ENCODE results near the gene CDC45.
"Not testable (repeated sequence)": the region's sequence is repeated elsewhere in the genome, so short reads cannot be mapped to it uniquely, and the experiment has no call there.

The CDC45 gene

DNA sequence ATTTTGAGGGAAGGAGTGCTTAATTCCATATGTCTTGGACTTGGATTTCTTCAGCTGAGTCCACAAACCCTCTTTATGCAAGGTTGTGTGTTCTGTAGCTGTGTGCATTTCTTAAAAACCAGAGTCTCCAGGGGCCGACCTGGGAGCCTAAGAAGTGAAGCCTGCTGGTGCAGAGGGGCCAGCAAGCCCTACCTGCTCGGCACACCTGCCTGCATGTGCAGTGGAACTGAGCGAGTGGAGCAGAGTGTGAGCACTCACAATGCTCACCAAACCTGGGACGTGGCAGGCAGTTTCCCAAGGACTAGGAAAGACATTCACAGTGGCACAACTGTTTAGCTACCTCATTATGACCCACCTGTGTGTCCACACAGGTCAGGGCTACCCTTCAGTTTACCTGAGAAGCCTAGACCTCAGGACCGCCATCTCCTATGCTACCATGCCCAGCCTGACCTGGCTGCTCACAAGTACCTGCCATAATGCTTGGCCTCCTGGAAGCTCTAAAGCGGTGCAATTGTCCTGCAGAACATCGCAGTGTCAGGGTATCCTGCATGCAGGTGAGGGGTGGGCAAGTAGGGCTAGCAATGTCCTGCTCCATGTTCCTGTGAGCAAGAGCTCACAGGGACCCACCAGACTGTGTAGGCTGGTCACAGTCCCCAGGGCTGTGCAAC lies 36.0 kb upstream of the CDC45 start:
- DNase-seq (ENCODE audit: extremely low spot score) = no peak
- TF ChIP-seq, protein P1, sequence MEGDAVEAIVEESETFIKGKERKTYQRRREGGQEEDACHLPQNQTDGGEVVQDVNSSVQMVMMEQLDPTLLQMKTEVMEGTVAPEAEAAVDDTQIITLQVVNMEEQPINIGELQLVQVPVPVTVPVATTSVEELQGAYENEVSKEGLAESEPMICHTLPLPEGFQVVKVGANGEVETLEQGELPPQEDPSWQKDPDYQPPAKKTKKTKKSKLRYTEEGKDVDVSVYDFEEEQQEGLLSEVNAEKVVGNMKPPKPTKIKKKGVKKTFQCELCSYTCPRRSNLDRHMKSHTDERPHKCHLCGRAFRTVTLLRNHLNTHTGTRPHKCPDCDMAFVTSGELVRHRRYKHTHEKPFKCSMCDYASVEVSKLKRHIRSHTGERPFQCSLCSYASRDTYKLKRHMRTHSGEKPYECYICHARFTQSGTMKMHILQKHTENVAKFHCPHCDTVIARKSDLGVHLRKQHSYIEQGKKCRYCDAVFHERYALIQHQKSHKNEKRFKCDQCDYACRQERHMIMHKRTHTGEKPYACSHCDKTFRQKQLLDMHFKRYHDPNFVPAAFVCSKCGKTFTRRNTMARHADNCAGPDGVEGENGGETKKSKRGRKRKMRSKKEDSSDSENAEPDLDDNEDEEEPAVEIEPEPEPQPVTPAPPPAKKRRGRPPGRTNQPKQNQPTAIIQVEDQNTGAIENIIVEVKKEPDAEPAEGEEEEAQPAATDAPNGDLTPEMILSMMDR (IDR thresholded peaks at IDR 0.05; ENCODE audit: control extremely low read depth, extremely low read depth, low read depth, missing control alignments) = no peak
- POLR2A ChIA-PET = interaction anchor here (1.1 kb wide), 1 partner anchor 12 kb away, joined by 5 read pairs; the partner anchor contains the start of gene HIRA
- CTCF ChIA-PET = interaction anchor here (1.1 kb wide), 1 partner anchor 10 kb away, joined by 3 read pairs; no protein-coding TSS in a partner anchor

DNA sequence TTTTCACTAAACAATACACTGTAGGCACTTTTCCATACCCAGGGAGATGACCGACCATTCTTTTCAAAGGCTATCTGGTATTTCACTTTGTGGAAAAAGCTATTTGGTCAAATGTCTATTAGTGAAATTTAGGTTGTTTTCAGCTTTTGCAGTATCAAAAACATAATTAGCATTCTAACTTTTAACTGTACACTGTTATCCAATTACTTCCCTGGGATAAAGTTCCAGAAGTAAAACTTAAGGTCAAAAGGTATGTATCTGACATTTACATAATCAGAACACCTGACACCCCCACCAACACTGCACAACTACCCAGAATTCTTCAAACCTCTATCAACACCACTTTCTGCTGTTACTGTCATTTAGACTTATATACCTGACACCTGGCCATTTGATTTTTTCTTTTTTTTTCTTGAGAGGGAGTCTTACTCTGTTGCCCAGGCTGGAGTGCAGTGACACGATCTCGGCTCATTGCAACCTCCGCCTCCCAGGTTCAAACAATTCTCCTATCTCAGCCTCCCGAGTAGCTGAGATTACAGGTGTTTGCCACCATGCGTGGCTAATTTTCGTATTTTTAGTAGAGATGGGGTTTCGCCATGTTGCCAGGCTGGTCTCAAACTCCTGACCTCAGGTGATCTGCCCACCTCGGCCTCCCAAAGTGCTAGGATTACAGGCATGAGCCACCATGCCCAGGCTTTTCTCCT lies 34.3 kb upstream of the CDC45 start:
- POLR2A ChIA-PET = not testable (repeated sequence)
- CTCF ChIA-PET = interaction anchor here (1.0 to 2.8 kb wide), 5 partner anchors 11 to 184 kb away, joined by 3 to 10 read pairs (median 4); no protein-coding TSS in a partner anchor

DNA sequence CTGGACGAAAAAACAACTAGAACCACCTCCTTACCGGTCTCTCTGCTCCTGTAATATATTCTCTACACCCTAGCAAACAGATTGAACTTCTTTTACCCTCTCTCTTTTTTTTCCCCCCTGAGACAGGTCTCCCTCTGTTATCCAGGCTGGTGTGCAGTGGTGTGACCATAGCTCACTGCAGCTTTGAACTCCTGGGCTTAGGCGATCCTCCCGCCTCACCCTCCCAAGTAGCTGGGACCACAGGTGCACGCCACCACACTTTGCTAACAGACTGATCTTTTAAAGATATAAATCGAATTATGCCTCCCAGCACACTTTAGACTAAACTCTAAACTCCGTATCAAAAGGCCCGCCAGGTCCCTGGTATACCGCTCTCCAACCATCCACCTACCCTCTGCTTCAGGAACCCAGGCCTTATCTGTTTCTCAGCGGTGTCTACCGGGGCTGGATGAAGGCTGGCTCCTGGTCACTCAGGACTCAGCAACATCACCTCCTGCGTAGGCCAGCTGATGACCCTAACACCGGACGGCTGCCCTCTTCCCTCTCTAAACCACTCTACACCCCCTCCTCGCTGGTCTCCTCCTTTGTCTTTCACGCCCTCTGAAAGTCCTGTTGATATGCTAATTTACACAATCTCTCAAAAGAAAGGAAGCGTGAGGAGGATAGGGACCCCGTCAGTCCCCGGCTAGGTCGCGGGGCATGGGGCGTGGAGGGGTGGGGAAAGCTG lies 33.0 kb upstream of the CDC45 start:
- peak; percentile 22 for DNase-seq (ENCODE audit: extremely low spot score)
- ChIA-PET CTCF (interaction anchor here (1.9 to 2.8 kb wide), 2 partner anchors 12 to 267 kb away, joined by 6 to 10 read pairs; no protein-coding TSS in a partner anchor), POLR2A (interaction anchor here (1.5 kb wide), 1 partner anchor 33 kb away, joined by 4 read pairs; the partner anchor contains the start of gene CDC45)
- TF ChIP-seq, protein P1 (IDR thresholded peaks at IDR 0.05; ENCODE audit: control extremely low read depth, extremely low read depth, low read depth, missing control alignments) = no peak

More for the DNA sequence above, 34.3 kb upstream of the CDC45 start:
- DNase-seq (ENCODE audit: extremely low spot score) = not testable (repeated sequence)

DNA sequence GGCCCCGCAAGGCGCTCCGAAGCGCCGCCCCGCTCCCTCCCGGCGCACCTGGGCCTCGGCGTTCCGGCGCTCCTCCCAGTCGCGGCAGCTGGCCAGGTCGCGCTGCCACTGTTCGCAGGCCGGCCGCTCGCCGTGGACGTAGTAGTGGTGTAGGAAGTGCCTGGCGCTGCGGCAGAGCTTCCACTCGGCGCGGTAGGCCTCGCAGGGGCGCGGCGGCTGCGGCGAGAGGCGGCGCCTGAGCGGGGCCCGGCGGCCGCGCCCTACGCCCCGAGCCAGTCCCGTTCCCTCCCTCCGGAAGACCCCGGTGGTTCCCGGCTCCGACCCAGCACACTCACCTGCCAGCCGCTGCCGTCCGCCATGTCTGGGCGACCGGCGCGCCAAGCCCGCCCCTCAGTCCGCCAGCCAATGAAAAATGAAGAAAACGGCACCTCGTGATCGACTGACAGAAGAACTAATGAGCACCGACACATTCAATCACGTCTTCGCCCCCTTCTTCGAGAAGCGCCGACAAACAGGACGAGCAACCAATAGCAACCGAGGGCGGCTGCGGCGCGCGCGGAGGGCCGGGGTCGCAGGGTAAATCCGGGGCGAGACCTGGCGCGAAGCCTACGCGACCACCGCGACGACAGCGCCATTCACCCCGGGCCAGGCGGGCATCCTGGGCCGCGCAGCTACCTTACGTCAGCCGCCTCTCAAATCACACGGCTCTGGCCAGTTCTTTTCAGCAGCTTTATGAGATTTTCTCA lies 32.2 kb upstream of the CDC45 start, which contains the start of gene C22orf39:
Gene C22orf39 (minus strand): TSS at position 382 of the 746 bp plus-strand sequence. CDS start 23 bp downstream, at position 359.
- ChIA-PET POLR2A (interaction anchor here (1.5 kb wide), 1 partner anchor 32 kb away, joined by 4 read pairs; the partner anchor contains the start of gene CDC45), CTCF (interaction anchor here (1.2 to 2.8 kb wide), 3 partner anchors 13 to 268 kb away, joined by 3 to 10 read pairs (median 6); no protein-coding TSS in a partner anchor)
- TF ChIP-seq, protein P1 (IDR thresholded peaks at IDR 0.05; ENCODE audit: control extremely low read depth, extremely low read depth, low read depth, missing control alignments) = no peak

DNA sequence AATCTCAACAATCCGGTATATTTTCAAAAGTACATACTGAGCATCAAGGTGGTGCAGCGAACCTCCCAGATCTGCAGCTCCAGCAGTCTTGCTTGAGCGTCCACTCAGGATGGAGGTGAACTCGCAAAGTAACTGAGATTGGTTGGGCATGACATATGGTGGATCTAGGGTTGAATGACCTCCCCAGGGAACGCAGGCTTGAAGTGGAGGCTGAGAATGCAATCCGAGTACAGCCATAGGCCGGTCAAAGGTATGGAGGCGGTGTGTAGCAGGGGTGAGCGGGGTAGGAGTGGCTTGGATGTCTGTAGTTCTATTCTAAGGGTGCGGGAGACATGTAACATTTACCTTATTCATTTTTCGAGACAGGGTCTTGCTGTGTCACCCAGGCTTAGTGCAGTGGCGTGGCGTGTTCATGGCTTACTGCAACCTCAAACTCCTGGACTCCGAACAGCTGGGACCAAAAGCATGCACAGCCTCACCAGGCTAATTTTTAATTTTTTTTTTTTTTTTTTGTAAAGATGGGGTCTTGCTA lies 31.6 kb upstream of the CDC45 start:
- TF ChIP-seq, protein P1 (IDR thresholded peaks at IDR 0.05; ENCODE audit: control extremely low read depth, extremely low read depth, low read depth, missing control alignments) = no peak
- ChIA-PET CTCF (interaction anchor here (1.2 to 2.8 kb wide), 3 partner anchors 13 to 268 kb away, joined by 3 to 10 read pairs (median 6); no protein-coding TSS in a partner anchor), POLR2A (interaction anchor here (1.5 kb wide), 1 partner anchor 32 kb away, joined by 4 read pairs; the partner anchor contains the start of gene CDC45)
- DNase-seq (ENCODE audit: extremely low spot score) = peak; percentile 71

More for the DNA sequence above, 32.2 kb upstream of the CDC45 start, which contains the start of gene C22orf39:
- DNase-seq (ENCODE audit: extremely low spot score) = peak; percentile 97

DNA sequence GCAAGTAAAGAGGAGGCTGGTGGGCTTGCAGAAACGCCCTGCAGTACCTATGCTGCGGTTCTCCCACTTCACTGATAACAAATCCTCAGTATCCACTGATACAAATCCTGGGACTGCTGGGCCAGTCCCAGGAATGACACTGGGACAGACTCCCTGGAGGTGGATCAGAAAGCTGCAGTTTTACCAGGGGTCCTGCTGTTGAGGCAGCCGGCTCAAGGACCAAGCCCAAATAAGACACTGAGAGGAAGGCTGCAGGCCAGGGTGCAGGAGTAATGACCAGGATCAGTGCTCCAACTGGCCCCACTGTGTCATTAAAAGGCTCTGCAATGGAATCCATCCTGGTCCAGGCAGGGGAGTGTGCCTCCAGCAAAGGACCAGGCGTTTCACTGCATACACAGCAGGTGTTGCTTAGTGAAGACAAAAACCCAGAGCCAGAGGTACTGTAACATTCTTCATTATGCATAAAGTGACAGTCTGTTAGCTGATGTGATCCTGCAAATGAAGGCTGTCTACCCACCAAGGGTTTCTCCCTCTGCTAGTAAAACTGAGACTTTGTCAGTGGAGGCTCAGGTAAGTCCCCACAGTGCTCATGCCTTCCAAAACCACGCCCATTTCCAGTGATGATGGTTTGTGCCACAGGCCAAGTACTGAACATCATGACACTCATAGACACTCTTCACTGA lies 30.8 kb upstream of the CDC45 start:
- peak; percentile 53 for DNase-seq (ENCODE audit: extremely low spot score)
- TF ChIP-seq, protein P1 (IDR thresholded peaks at IDR 0.05; ENCODE audit: control extremely low read depth, extremely low read depth, low read depth, missing control alignments) = no peak
- ChIA-PET CTCF (no interaction called here), POLR2A (no interaction called here)
